Fibroblast of skin of left quadriceps (primary cell): ENCODE data around the gene UBE2E2.
A peak's percentile ranks its signal among the peaks of the same experiment; 100 is the strongest.
"Not testable (repeated sequence)": the region's sequence is repeated elsewhere in the genome, so short reads cannot be mapped to it uniquely, and the experiment has no call there.

Experiments
- DNase-seq, 2 experiments: peaks; one replicate each; pipeline ENCODE4 v3.0.0-alpha.2; 2013; ENCODE audit warnings: low read depth in 2 of 2

UBE2E2 gene

DNA sequence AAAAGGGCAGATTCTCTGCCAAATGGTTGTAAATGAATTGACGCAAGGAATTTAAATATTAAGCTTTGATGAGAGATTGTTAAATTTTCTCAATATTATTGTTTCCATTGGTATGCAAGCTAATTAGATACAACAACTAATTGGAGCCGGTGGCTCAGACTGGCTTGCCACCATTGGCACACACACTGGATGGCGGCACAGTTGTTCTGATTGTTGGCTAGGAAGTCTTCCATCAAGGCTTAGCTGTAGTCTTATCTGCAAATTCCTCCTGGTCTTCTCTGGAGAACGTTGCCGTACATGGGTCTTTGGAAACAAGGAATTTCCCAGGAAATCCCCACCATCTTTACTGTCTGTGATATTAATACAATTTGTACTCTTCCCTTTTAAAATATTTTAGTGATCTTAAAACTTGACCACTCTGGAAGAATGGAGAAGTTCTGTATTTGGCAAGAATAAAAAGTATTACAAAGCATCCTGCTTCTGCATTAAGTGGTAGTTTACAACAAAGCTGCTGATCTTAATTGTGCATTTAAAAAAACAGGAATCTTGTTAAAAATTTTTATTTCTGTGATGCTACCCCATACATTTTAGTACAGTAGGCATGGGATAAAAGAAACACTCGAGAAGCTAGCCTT is 126.5 kb downstream of the UBE2E2 start:
- no peak for DNase-seq

DNA sequence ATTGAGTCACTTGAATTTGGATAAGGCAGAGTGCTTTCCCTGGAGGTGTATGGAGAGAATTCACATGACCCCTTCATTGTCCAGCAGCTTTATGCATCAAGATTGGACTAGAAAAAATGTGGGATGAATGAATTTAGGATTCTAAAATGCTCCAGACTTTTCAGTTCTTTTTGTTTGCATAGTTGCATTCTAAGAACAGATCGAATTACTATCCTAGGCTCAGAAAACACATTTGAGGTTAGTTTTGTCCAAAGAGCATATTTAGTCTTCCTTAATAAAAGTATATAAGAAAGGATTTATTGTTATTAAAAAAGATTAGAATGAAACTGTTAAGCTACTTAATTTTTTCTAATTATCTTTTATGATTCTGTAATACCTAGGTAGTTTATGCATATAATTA is 127.4 kb downstream of the UBE2E2 start:
- no peak for DNase-seq

DNA sequence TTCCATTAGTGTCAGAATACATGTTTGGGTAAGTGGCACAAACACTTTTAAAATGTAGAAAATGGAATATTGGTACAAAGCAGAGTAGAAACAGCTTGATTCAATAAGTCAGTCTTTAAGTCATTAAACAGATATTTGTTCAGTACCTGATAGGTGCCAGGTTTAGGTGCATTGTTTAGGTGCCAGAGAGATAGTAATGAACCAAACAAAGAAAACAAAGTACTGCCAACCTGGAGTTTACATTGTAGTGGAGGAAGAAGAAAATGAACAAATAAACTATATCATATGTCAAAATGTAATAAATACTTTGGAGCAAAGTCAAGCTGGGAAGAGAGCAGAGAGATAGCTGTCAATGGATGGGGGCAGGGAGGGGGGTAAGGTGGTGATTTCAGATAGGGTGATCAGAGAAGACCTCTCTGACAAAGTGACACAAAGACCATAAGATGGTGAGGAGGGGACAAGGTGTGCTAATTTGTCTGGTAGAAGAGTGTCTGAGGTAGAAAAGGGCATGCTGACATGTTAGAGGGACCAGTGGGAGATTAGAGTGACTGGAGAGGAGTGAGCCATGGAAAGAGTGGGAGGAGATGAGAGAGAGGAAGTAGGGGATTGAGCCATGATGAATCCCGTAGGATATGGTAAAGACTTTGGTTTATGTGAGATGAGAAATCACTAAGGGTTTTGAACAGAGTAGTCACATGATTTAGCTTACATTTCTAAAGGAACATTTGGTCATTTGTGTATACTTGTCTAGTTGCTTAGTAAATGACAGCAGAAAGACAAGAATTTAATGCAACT is 128.2 kb downstream of the UBE2E2 start:
- DNase-seq: no peak

DNA sequence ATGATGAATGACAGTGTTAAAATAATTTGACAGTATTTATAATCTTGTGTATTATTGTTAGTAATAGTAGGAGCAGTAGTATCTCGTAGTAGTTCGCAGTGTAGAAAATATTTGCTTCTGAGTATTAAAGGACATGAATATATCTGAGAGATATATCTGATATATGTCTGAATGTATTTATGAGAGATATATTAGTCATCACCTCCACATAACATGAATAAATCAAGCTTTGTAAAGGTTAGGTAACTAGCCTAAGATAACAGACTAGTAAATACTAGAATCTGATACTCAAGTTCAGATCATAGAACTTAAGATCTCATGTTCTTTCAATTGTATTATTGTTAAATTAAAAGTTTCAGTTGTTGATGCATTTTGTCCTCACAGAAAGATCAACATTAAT is 130.5 kb downstream of the UBE2E2 start:
- DNase-seq: no peak

DNA sequence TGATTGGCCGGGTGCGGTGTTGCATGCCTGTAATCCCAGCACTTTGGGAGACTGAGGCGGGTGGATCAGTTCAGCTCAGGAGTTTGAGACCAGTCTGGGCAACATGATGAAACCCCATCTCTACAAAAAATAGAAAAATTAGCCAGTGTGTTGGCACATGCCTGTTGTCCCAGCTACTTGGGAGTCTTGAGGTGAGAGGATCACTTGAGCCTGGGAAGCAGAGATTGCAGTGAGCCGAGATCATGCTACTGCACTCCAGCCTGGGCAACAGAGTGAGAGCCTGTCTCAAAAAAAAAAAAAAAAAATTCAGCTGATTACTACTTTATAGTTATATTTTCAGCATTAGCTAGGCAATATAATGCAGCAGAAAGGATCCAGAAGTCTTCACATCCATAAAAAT is 133.7 kb downstream of the UBE2E2 start:
- not testable (repeated sequence) for DNase-seq

DNA sequence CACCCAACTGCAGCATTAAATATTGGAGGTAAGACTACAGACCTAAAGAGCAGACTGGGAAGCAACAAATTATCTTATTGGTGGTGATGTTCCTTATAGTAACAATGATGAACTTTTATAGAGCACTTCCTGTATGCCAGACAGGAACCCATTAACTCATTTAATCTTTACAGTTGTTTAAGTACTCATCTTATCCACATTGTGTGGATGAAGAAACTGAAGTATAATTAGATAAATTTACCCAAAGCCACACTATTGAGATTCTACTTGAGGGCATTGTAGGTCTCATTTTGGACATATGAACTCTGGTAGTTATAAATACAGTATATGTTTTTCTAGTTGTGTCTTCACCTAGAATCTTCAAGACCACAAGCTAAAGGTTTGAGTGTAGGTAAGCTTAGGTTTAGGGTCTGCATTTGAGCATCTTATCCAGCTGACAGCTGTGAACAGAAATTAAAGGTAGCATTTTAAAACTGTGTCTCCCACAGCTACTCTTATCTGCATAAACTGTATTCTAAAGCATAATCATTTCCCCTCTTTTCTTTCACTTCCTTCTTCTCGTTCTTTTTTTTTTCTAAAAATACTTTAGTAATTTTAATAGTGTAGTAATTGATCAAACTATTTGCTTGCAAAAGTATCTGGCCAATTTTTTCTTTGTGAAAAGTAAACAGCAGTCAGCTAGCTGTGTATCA is 138.2 kb downstream of the UBE2E2 start:
- no peak for DNase-seq

DNA sequence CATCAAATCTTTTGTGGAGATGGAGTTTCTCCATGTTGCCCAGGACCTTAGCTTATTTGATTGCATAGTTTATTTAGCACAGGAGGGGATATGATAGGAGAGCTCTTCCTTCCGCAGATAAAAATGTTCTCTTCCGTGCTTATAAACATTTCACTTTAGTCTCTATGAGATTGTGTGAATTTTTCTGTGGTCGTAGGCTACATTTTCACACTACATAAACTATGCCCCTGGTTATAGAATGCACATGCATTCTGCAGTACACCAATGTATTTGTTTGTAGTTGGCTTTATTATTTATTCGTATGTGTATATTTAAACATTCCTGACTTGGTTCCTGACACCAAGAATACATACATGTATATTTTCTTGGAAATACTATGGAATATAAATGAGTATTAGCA is 139.2 kb downstream of the UBE2E2 start:
- no peak for DNase-seq

DNA sequence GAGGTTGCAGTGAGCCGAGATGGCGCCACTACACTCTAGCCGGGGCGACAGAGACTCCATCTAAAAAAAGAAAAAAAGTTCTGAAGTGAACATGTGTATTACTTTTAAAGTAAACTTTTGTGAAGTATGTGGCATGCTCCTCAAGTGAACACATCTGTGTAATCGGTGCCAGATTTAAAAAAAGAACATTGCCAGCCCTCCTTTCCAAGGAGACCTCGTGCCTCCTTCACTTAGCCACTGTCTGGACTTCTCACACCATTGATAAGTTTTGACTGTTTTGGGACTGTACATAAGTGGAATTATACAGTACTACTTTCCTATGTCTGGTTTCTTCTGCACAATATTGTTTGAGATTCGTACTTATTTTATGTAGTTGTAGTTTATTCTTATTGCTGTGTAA is 140.4 kb downstream of the UBE2E2 start:
- DNase-seq: no peak

DNA sequence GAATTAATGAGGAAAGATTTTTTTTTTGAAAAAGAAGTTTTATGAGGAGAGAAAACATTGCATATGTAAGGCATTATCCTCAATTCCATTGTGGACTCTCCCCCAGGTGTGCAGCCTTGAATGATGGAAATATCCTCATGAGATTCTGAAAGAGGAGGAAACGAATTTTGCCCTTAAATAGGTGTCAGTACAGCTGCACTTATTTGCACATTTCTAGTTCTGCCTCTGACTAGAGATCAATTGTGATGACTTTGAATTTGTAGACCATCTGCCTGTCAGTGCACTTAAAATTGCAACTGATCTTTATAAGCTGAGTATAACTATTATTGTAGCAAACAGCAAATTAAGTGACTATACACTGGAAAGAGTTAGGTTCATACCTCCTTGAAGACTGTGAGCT is 141.8 kb downstream of the UBE2E2 start:
- no peak for DNase-seq

DNA sequence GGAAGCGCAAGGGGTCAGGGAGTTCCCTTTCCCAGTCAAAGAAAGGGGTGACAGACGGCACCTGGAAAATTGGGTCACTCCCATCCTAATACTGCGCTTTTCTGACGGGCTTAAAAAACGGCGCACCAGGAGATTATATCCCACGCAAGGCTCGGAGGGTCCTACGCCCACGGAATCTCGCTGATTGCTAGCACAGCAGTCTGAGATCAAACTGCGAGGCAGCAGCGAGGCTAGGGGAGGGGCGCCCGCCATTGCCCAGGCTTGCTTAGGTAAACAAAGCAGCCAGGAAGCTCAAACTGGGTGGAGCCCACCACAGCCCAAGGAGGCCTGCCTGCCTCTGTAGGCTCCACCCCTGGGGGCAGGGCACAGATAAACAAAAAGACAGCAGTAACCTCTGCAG is 146.3 kb downstream of the UBE2E2 start:
- DNase-seq: not testable (repeated sequence)

DNA sequence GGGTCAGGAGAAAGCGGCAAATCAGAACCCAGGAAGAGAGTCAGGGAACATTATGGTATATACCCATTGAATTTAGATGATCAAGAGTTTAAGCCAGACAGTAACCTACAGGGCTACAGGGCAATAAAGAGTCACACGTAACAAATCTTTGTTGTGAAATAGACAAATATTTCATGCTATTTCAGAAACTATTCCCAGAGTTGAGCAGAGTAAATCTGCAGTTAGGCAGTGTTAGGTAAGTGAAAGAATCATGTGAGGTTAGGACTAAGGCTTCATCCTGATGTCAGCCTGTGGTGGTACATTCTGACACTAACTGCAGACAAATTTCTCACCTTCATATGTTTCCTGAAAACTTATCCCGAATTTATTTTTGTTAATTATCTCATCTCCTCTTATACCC is 153.0 kb downstream of the UBE2E2 start:
- no peak for DNase-seq

DNA sequence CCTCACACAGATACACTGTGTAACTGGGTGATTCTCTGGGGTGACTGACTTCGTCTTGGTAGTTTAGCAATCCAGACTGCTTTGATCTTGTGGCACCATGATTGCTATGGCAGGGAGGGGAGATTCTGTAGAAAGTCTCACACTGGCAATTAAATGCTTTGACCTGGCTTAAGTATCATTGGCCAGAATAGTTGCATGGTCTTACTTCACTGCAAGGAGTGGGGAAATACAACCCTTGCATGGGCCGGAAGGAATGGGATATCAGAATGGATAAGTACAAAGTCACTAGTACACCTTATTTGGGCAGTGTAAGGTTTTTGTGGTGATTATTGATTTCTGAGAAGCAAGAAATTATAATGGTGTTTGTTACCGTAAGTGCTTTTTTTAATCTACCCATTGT is 153.8 kb downstream of the UBE2E2 start:
- DNase-seq: no peak

DNA sequence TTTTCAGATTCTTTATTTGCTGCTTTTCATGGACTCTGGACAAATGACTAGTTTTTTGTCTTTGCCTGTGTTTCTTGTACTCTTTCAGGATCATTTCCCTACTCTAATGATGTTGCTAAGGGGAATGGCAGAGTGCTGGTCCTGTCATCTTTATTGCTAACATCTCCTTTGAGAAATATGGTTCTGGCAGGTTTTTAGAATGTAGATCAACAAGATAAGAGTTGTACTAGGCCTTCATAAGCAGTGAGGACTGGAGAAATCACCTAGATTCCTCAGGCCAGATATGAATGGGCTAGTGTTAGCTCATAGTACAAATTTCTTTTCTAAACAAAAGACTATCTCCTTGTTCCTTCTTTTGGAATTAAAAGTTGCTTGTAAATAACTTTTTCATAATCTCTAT is 156.0 kb downstream of the UBE2E2 start:
- DNase-seq: no peak

DNA sequence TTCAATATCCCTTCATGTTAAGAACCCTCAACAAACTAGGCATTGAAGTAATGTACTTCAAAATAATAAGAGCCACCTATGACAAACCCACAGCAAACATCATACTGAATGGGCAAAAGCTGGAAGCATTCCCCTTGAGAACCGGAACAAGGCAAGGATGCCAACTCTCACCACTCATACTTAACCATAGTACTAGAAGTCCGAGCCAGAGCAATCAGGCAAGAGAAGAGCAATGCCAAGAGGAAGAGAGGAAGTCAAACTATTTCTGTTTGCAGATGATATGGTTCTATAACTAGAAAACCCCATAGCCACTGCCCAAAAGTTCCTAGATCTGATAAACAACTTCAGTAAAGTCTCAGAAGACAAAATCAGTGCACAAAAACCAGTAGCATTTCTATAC is 161.9 kb downstream of the UBE2E2 start:
- no peak for DNase-seq

DNA sequence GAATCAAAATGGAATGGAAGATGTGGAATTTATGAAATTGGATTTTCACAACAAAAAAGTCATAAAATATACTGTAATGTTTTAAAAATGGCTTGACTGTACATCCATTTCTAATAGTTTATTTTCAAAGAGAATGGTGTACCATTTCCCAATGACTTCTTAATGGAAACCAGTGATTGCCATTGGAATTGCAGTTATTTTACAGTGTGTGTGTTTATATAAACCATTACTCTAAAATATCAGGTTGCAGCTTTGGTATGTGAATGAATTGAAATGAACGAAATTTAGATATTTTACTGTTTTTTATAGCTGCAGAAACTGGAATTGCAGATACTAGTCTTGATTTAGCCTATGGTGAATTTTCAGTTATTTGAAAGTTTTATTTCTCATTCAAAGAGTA is 165.6 kb downstream of the UBE2E2 start:
- peak in 1 of 2 experiments; percentile 5 for DNase-seq

DNA sequence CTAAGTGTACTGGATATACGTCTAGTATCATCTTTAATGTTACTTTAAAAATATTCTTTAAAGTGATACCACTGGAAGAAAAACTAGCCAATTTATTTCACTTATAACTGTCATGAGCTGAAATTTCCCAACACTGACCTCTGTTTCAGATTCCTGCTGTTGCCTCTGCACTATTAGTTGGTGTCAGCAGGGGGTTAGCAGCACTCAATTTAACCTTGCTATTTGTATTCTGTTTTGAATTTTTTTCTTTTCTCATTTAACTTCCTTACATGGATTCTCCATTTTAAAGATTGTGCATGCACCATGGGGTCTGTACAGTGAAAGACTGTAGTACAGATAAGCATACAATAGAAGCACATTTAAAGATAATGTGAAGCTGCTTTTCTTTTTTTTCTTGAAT is 169.2 kb downstream of the UBE2E2 start:
- no peak for DNase-seq

DNA sequence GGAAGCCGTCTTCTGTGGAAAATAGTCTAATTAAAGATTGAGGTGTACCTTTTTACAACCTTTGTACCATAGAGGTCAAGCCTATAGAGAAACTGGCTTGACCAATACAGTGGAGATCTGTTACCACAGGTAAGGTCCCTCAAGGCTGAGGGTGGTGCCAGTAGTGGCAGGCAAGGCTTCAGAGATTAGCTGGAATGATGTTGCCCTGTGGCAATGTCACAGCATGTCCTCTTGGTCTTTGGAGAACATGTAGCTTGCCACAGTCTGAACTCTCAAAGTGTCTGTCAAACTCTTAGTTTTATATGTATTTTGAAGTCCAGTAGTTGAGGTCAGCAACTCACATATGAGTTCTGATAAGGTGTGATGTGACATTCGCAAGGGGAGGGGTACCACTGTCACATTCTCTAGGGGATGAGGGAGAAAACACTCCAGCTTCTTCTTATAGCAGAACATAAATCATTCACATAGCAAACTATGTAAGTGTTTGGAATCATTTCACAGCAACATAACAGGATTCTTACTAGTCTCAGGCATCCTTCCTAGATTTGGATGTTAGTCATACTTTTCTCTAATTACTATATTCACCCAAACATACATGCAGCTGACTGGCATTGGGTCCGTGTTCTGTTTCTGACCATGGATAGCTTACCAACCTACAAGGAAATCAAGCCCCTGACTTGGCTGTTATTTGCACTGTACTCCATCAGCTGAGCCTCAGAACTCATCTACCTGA is 173.6 kb downstream of the UBE2E2 start:
- DNase-seq: no peak

DNA sequence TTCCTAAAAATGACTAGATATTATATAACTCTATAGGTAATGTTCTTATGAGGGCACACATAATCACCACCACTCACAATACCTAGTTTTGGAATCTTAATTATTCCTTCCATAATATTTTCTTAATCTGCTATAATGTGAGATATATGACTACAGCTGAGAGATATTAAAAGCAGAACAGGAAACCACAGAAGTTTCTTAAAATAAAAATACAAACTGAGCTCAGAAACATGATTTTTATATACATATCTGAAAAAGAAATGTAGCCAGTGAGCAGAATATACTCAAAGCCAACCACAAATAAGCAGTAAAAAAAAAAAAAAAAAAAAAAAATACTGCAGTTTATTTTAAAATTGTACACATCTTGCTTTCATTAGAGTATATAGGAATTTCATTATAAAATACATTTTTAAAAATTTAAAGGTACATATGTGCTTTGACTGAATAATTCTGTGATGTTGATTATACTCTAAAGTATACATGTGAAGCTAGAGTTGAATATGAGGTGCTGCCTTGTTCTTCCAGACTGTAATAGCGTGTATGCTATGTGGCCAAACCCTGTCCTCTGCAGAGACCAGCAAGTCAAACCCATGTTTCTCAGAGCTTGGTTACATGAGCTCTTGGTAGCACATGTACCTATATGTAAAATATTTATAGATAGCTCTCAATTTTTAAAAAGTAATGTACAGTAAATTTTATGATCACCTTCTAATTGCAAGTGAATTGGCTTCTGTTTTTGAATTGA is 175.0 kb downstream of the UBE2E2 start:
- no peak for DNase-seq

DNA sequence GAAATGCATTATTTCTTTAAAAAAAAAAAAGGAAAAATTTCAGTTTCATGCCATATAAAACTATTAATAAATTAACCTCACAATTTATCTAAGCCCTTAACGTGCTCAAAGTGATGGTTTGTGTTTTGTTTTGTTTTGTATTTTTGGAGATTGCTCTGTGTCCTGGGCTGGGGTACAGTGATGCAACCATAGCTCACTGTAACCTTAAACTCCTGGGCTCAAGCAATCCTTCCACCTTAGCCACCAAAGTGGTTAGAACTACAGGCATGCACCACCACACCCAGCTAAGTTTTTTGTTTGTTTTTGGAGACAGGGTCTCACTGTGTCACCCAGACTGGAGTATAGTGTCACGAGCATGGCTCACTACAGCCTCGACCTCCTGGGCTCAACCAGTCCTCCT is 180.7 kb downstream of the UBE2E2 start:
- no peak for DNase-seq

DNA sequence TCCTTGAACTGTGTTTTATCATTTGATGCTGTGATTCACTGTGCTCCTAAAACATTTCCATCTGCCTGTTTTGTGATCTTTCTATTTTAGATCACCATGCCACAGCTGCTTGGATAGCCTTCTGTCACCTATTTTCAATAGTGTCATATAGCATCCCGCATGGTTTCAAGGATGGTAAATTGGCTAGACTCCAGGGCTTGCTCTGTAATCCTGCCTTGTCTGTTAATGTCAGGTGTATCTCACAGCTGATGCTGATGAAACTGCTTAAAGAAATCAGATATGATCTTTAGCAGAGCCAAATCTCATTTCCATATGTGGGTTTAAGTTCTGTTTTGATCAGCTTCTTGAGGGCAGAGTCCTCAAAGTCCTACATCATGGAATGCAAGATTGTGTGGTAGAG is 182.2 kb downstream of the UBE2E2 start:
- DNase-seq: no peak

DNA sequence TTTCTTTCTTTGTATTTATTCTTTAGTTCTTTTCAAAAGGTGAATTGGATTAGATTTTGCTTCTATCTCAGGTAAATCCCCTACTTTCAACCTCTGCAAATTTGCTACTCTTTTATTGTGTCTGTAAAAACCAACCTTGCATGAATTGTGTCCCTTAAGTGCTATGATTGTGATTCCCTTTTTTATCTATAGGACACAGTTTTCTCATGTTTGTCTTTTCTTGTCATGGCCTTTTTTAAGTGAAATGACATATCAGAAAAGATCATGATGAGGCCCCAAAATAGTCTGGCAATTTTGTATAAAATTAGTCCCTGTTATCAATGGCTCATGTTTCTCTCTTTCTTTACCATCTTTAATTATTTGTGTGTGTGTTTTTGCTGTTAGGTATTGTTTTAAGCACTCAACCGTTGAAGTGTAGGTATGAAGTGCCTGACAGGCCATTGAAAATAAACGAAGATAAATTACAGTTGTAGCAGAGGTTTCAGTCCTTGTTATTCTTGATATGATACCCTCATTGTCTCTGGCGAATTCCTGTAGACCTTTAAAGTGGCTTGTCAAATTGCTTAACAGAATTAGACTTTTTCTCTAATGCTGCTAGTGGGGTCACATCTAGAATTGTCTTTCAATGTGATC is 184.3 kb downstream of the UBE2E2 start:
- DNase-seq: no peak
